GM21526 (cell line): ENCODE results near the gene RCOR3.
A peak's percentile ranks its signal among the peaks of the same experiment; 100 is the strongest.
"Not testable (repeated sequence)": the region's sequence is repeated elsewhere in the genome, so short reads cannot be mapped to it uniquely, and the experiment has no call there.

Experiments
- ATAC-seq: cut with Tn5 transposase; IDR thresholded peaks from one replicate; pipeline ENCODE4 v1.9.1; 2021; ENCODE audit warnings: moderate library complexity; ENCODE audit not compliant: unreplicated experiment, low FRiP score

RCOR3 gene

GRCh38 chr1:211337430-211338223, 78.5 kb downstream of the RCOR3 start:
- no peak for ATAC-seq

DNA sequence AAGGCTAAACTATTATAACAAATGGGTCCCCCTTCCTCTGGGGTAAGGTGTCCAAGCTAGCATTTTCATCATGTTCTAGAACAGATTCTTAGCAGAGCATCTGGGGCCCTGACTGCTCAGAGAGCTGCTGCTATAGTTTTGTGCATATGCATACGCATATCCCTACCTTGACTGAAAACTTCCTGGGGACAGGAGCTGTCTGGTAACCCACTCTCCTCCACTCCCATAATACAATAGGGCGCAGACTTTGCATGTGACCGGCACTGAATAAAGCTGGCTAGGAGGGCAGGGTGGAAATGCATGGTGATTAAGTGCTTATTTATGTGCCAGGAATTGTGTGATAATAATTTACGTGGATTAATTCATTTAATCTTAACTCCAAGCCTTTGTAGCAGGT, 79.1 kb downstream of the RCOR3 start:
- ATAC-seq = no peak

DNA sequence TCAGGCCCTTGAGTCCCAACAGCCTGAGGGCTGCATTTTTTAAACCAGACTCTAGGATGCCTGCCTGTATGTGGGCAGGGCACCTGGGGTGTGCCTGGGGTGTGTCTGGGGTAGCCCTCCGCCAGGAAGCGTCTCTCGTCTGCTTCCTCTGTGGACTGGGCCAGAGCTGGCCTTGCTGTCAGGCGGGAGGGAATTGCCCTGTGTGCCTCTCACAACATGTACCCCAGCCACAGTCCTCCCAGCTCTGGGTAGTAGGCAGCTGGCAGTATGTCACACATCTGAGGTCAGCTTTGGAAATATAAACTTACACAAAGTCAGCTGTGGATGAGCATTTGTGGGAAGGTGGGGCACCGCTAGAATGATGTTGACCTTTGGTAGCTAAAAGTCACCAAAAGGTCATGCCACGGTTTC, 80.5 kb downstream of the RCOR3 start:
- ATAC-seq = no peak

- no peak for ATAC-seq
These were observed 81.7 kb downstream of the RCOR3 start for GRCh38 chr1:211340622-211341507.

- no peak for ATAC-seq
These were observed 82.8 kb downstream of the RCOR3 start for GRCh38 chr1:211341999-211342398.

DNA sequence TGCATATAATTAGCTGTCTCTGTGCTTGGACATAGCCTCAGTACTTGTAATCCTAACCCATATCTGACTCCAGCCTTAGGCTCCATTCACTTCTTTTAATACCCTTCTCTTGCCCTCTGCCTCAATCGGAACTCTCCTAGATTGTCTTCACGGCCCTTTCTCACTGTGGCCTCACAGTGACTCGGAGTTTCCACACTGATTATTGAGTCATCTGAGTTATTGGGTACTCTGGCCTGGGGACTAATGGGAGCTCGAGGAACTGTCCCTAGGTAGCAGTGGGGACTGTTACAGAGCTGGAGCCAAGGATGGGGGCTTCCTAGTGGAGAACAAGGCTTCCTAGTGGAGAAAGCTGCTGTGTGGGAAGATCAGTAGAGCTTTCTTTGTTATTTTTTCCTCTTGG, 84.4 kb downstream of the RCOR3 start:
- no peak for ATAC-seq

GRCh38 chr1:211344152-211344618, 85.0 kb downstream of the RCOR3 start:
- no peak for ATAC-seq

GRCh38 chr1:211345719-211346118, 86.6 kb downstream of the RCOR3 start:
- no peak for ATAC-seq

GRCh38 chr1:211347077-211347844, 88.1 kb downstream of the RCOR3 start:
- no peak for ATAC-seq

- ATAC-seq = no peak
These were observed 89.4 kb downstream of the RCOR3 start for GRCh38 chr1:211348547-211348946.

DNA sequence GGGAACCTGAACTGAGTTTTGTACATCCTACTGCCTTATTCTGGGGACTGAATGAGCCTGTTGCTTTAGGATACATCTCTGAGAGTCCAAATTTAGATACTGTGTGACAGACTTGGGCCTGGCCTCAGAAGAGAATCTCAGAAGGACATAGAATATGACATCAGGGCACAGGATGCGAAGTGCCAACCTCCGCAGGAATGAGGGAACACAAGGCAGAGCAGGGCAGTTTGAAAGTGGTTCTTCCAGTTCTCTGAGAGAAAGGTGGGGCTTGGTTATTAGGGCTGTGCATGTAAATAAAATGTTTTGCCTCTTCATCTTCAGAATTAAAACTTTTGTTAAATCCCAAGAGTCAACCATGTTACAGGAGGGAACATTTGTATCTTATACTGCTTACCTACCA, 90.6 kb downstream of the RCOR3 start:
- ATAC-seq = no peak

- not testable (repeated sequence) for ATAC-seq
These were observed 92.9 kb downstream of the RCOR3 start for GRCh38 chr1:211352055-211352454.

DNA sequence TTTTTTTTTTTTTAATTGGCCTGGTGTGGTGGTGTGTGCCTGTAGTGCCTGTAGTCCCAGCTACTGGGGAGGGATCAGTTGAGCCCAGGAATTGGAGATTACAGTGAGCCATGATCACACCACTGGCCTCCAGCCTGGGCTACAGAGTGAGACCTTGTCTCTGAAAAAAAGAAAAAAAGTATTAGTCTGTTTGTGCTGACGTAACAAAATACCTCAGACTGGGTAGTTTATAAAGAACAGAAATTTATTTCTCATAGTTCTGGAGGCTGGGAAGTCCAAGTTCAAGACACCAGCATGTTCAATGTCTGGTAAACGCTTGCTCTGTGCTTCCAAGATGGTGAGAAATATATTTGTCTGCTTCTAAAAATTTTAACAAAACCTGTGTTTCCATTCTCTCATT, 93.3 kb downstream of the RCOR3 start:
- no peak for ATAC-seq

- ATAC-seq = peak; percentile 84
These were observed 93.9 kb downstream of the RCOR3 start for GRCh38 chr1:211352985-211353515.

DNA sequence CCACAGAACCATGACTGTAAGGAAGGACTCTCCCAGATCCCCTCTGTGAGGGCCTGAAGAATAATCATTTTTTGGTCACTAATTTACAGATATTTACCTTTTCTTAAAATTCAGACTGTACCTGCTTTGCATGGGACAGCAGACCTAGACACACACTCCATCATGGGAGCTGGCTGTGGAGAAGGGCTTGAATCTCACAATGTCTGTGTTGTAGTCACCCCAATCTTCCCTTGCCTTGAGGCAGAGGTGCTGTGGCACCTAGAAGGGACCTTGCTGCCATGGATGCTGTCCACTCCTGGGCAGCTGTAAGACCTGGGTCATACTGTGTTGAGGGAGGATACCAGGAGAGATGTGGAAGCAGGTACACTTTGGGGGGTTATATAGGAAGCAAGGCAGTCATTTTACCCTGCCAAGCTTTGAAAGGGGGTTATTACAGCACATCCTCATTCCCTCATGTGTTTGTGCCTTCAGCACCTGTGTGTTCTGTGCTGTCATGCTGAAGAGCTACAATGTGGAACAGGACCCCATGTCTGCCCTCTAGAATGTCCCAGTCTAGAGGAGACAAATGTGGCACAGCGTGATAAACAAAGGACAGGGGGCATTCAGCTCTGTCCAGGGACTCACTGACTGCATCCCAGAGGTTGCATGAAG, 94.5 kb downstream of the RCOR3 start:
- no peak for ATAC-seq

GRCh38 chr1:211355873-211356272, 96.7 kb downstream of the RCOR3 start:
- ATAC-seq = no peak

DNA sequence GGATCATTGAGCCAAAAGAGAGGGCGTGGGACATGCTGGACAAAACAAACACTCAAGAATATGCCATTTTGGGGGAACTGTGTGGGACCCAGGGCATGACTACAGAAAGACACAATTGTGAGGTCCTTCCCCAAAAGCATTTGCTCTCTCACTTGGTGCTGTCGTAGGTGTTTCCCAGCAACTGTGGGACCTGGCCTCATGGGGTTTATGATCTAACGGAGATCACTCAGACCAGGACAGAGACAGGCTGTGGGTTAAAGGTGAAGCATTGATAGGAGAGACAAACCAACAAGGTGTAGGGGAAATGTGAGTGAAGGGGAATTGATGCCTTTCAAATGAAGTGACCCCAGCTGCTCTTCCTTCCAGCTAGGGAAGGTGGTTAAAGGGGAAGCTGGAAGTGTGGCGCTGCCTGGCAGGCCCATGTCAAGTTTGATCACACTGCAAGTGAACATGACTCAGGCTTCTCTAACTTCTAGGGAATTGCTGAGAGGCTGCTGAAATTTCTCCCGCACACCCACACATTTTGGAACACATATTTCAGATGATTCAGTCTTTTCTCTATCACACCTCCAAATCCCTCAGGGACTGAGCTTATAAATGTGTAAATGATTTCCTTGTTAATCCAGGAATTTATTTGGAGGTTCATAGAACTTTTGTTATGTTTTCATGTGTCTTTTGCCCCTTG, 97.7 kb downstream of the RCOR3 start:
- no peak for ATAC-seq

GRCh38 chr1:211358685-211359084, 99.5 kb downstream of the RCOR3 start:
- ATAC-seq = no peak

DNA sequence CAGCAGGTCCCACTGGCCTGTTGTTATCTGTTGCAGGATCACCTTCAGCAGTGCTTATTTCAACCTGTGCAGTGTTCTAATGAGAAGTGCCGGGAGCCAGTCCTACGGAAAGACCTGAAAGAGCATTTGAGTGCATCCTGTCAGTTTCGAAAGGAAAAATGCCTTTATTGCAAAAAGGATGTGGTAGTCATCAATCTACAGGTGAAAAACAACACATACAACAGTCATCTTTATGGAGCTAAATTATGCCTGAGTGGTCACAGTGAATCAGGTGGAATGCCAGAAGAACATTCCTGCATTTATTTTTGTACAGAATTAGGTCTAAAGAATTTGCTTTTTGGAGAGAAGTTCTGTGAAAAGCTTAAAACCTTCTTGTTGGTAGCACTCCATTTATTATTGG, 100.7 kb downstream of the RCOR3 start:
- no peak for ATAC-seq
